HuH-7.5 (cell line): ENCODE results near the gene SVIL.
"Not testable (repeated sequence)": the region's sequence is repeated elsewhere in the genome, so short reads cannot be mapped to it uniquely, and the experiment has no call there.

Experiments used
- DNase-seq: peaks from one replicate; pipeline ENCODE4 v3.0.0; 2011; ENCODE audit warnings: low spot score

SVIL gene

GRCh38 chr10:29484677-29485076 lies 150.1 kb downstream of the SVIL start:
- not testable (repeated sequence) for DNase-seq

GRCh38 chr10:29482591-29483431 lies 152.0 kb downstream of the SVIL start:
- no peak for DNase-seq

GRCh38 chr10:29481906-29482440 lies 152.8 kb downstream of the SVIL start:
- no peak for DNase-seq

- DNase-seq: no peak
Observed at GRCh38 chr10:29479981-29480954, 154.5 kb downstream of the SVIL start.

- DNase-seq: no peak
Observed at GRCh38 chr10:29479081-29479925, 155.5 kb downstream of the SVIL start.

- no peak for DNase-seq
Observed at GRCh38 chr10:29473406-29474100, 161.2 kb downstream of the SVIL start.

- no peak for DNase-seq
Observed at GRCh38 chr10:29473087-29473356, 161.7 kb downstream of the SVIL start.

GRCh38 chr10:29472301-29473086 lies 162.3 kb downstream of the SVIL start:
- no peak for DNase-seq

- DNase-seq: no peak
Observed at GRCh38 chr10:29471544-29471859, 163.3 kb downstream of the SVIL start.

GRCh38 chr10:29470843-29471543 lies 163.8 kb downstream of the SVIL start:
- DNase-seq: no peak

- DNase-seq: no peak
Observed at GRCh38 chr10:29470355-29470705, 164.4 kb downstream of the SVIL start.

GRCh38 chr10:29469481-29470354 lies 165.1 kb downstream of the SVIL start:
- DNase-seq: no peak

GRCh38 chr10:29465384-29465783 lies 169.4 kb downstream of the SVIL start:
- DNase-seq: no peak

GRCh38 chr10:29464671-29465171 lies 170.1 kb downstream of the SVIL start:
- not testable (repeated sequence) for DNase-seq

- DNase-seq: no peak
Observed at GRCh38 chr10:29461042-29461441, 173.7 kb downstream of the SVIL start.

GRCh38 chr10:29458190-29458589 lies 176.6 kb downstream of the SVIL start:
- DNase-seq: not testable (repeated sequence)

GRCh38 chr10:29455095-29455494 lies 179.7 kb downstream of the SVIL start:
- DNase-seq: no peak

- DNase-seq: no peak
Observed at GRCh38 chr10:29454250-29454649, 180.5 kb downstream of the SVIL start.

- DNase-seq: no peak
Observed at GRCh38 chr10:29452546-29452945, 182.2 kb downstream of the SVIL start.
